ENCODE data around the gene PLPPR3. TPM values are rescaled to one million over a fixed set of nuclear protein-coding genes. Genes with fewer than 3 reads are reported as not detected.

Gene PLPPR3
- total RNA-seq, 4 donors from 2014 or later, result not detected

- TF ChIP-seq CTCF (IDR thresholded peaks at IDR 0.05), result no peak
- no peak for TF ChIP-seq POLR2A (IDR thresholded peaks at IDR 0.05)
- no peak overlapping the region for H3K4me3 ChIP-seq (replicated peaks in 1 of 3)
- no peaks in the 10 kb centered on the region for H3K9me3 ChIP-seq
- no peaks in the 10 kb centered on the region for H3K27me3 ChIP-seq
- 62 to 78% methylated on average over 5 to 6 of the region's 8 CpGs for whole genome bisulfite sequencing, 2 donors
- intact Hi-C loops (cut with DNase I), result no loop called here
- H3K4me1 ChIP-seq, result peaks cover 11 to 44% of the 10 kb centered on the region in 2 donors
- H3K27ac ChIP-seq, result peak overlapping the region in 2 of 3 donors; percentile 32 to 45
- no peaks in the 10 kb centered on the region for H3K36me3 ChIP-seq
- DNase-seq, result no peak
These were observed 30.0 kb downstream of the PLPPR3 start for GRCh38 chr19:791567-792305.

GRCh38 chr19:791007-791566 is 30.7 kb downstream of the PLPPR3 start:
- Histone ChIP-seq H3K27ac (no peak overlapping the region), H3K9me3 (no peaks in the 10 kb centered on the region), H3K4me3 (replicated peaks in 1 of 3) (no peak overlapping the region), H3K4me1 (peaks cover 7 to 41% of the 10 kb centered on the region in 2 donors), H3K36me3 (no peaks in the 10 kb centered on the region), H3K27me3 (no peaks in the 10 kb centered on the region)
- DNase-seq, result no peak
- intact Hi-C loops (cut with DNase I), result no loop called here
- 73 to 81% methylated on average over 26 of the region's 26 CpGs for WGBS, 2 donors
- no peak for TF ChIP-seq POLR2A (IDR thresholded peaks at IDR 0.05)
- TF ChIP-seq CTCF (IDR thresholded peaks at IDR 0.05), result no peak

GRCh38 chr19:789701-790060 is 32.1 kb downstream of the PLPPR3 start:
- TF ChIP-seq CTCF (IDR thresholded peaks at IDR 0.05), result no peak
- TF ChIP-seq POLR2A (IDR thresholded peaks at IDR 0.05), result no peak
- Histone ChIP-seq H3K4me1 (peaks cover 5 to 37% of the 10 kb centered on the region in 2 donors), H3K9me3 (no peaks in the 10 kb centered on the region), H3K27ac (peak overlapping the region in 2 of 3 donors; percentile 56 to 74), H3K36me3 (no peaks in the 10 kb centered on the region), H3K27me3 (no peaks in the 10 kb centered on the region), H3K4me3 (replicated peaks in 1 of 3) (no peak overlapping the region)
- 83 to 91% methylated on average over 9 of the region's 9 CpGs for WGBS, 2 donors
- DNase-seq, result no peak
- intact Hi-C loops (cut with DNase I), result no loop called here

DNA sequence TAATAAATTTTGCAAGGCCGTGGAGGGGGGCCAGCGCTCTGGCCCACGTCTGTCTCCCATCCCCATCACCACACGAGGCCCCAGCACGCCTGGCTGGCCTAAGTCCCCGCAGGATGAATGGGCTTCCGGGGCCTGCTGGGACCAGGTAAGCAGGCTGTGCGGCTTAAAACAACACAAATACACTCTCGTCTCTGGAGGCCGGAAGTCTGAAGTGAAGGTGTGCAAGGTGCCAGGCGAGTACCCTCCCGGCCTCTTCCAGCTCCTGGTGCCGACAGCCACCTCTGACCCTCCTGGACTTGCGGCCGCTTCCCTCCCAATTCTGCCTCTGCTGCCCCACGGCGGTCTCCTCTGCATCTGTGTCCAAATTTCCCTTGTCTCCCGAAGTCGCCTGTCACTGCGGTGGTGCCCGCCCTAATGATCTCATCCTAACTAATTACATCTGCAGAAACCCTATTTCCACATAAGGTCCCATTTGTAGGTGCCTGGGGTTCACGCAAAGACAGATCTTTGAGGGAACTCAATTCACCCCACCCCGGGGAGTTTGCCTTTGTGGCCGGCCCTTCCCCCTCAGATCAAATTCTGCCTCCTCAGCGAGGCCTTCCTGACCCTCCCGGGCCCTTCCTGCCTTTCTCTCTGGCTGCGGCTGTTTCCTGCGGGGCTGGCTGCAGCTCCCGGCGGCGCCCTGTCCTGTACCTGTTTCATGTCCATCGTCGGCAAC is 32.6 kb downstream of the PLPPR3 start:
- DNase-seq, result peak; percentile 53 to 68
- Histone ChIP-seq H3K4me3 (replicated peaks in 1 of 3) (no peak overlapping the region), H3K36me3 (no peaks in the 10 kb centered on the region), H3K27me3 (no peaks in the 10 kb centered on the region), H3K9me3 (no peaks in the 10 kb centered on the region), H3K4me1 (peaks cover 8 to 43% of the 10 kb centered on the region in 2 donors), H3K27ac (peak overlapping the region; percentile 56 to 74 (median 61))
- intact Hi-C loops (cut with DNase I), result no loop called here
- 37 to 42% methylated on average over 33 of the region's 33 CpGs for WGBS, 2 donors
- TF ChIP-seq POLR2A (IDR thresholded peaks at IDR 0.05), result no peak
- TF ChIP-seq CTCF (IDR thresholded peaks at IDR 0.05), result no peak

DNA sequence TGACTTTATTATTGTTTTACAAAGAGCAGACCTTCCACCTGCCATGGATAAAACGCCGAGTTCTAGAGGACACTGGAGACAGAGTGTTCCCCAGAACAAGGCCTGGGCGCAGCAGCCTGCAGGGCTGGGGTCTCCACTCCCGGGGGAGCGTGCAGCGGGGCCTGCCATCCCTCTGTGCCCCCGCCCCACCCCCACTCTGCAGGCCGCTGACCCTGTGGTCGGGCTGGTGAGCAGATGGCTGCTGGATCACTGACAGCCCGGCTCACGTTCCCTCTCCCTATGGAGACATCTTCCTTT is 33.1 kb downstream of the PLPPR3 start:
- WGBS, 2 donors, result 63% methylated on average over 11 of the region's 11 CpGs
- intact Hi-C loops (cut with DNase I), result no loop called here
- Histone ChIP-seq H3K27ac (peak overlapping the region in 2 of 3 donors; percentile 56 to 74), H3K27me3 (no peaks in the 10 kb centered on the region), H3K4me3 (replicated peaks in 1 of 3) (no peak overlapping the region), H3K36me3 (no peaks in the 10 kb centered on the region), H3K9me3 (no peaks in the 10 kb centered on the region), H3K4me1 (peaks cover 13 to 48% of the 10 kb centered on the region in 2 donors)
- DNase-seq, result no peak
- TF ChIP-seq CTCF (IDR thresholded peaks at IDR 0.05), result no peak
- no peak for TF ChIP-seq POLR2A (IDR thresholded peaks at IDR 0.05)

Measured in thyroid gland (tissue), 4 donors.